ENCODE results near the gene NXPE4. TPM values are rescaled to one million over a fixed set of nuclear protein-coding genes. Genes with fewer than 3 reads are reported as not detected.

NXPE4 gene
- total RNA-seq, 4 donors from 2014 or later = 0.53 to 3.5 (median 0.67) TPM; not detected in 1

DNA sequence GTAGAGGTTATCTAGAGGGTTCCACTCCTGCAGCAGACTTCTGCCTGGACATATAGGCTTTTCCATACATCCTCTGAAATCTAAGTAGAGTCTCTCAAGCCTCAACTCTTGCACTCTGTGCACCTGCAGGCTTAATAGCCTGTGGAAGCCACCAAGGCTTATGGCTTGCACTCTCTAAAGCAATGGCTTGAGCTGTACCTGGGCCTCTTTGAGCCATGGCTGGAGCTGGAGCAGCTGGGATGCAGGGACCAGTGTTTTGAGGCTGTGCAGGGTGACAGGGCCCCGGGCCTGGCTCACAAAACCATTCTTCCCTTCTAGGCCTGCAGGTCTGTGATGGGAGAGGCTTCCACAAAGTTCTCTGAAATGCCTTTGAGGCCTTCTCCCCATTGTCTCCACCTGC, 2.9 kb upstream of the NXPE4 start:
- no peak for TF ChIP-seq POLR2A (IDR thresholded peaks at IDR 0.05)
- no peak for TF ChIP-seq CTCF (IDR thresholded peaks at IDR 0.05)
- DNase-seq = no peak

GRCh38 chr11:114596175-114596919, 761 bp upstream of the NXPE4 start:
- no peak for DNase-seq
- Histone ChIP-seq H3K27me3 (no peaks in the 10 kb centered on the region), H3K9me3 (no peaks in the 10 kb centered on the region), H3K4me1 (no peaks in the 10 kb centered on the region), H3K4me3 (no peak overlapping the region), H3K27ac (no peak overlapping the region), H3K36me3 (no peaks in the 10 kb centered on the region)
- no peak for TF ChIP-seq POLR2A (IDR thresholded peaks at IDR 0.05)
- no peak for TF ChIP-seq CTCF (IDR thresholded peaks at IDR 0.05)

More for the DNA sequence above, 2.9 kb upstream of the NXPE4 start:
- Histone ChIP-seq H3K4me1 (no peaks in the 10 kb centered on the region), H3K27ac (no peak overlapping the region), H3K4me3 (no peak overlapping the region), H3K36me3 (no peaks in the 10 kb centered on the region), H3K9me3 (no peaks in the 10 kb centered on the region), H3K27me3 (no peaks in the 10 kb centered on the region)

GRCh38 chr11:114594703-114595102, 883 bp downstream of the NXPE4 start:
- H3K4me3 ChIP-seq = no peak overlapping the region
- no peaks in the 10 kb centered on the region for H3K9me3 ChIP-seq
- no peaks in the 10 kb centered on the region for H3K4me1 ChIP-seq
- H3K36me3 ChIP-seq = no peaks in the 10 kb centered on the region
- DNase-seq = no peak
- H3K27me3 ChIP-seq = no peaks in the 10 kb centered on the region
- no peak overlapping the region for H3K27ac ChIP-seq
- TF ChIP-seq CTCF (IDR thresholded peaks at IDR 0.05) (no peak), POLR2A (IDR thresholded peaks at IDR 0.05) (no peak)

GRCh38 chr11:114587398-114587953, 8.1 kb downstream of the NXPE4 start:
- Histone ChIP-seq H3K36me3 (no peaks in the 10 kb centered on the region), H3K27me3 (no peaks in the 10 kb centered on the region), H3K9me3 (peaks cover 0 to 21% (median 2%) of the 10 kb centered on the region in 4 donors), H3K4me1 (no peaks in the 10 kb centered on the region), H3K4me3 (no peak overlapping the region), H3K27ac (no peak overlapping the region)
- TF ChIP-seq CTCF (IDR thresholded peaks at IDR 0.05) = no peak
- no peak for TF ChIP-seq POLR2A (IDR thresholded peaks at IDR 0.05)
- no peak for DNase-seq

- no peak for TF ChIP-seq POLR2A (IDR thresholded peaks at IDR 0.05)
- no peak for TF ChIP-seq CTCF (IDR thresholded peaks at IDR 0.05)
- peaks cover 0 to 21% (median 2%) of the 10 kb centered on the region in 4 donors for H3K9me3 ChIP-seq
Measured at GRCh38 chr11:114586797-114587196, 8.8 kb downstream of the NXPE4 start.

More at GRCh38 chr11:114586797-114587196, 8.8 kb downstream of the NXPE4 start:
- Histone ChIP-seq H3K4me1 (no peaks in the 10 kb centered on the region), H3K27me3 (no peaks in the 10 kb centered on the region), H3K4me3 (no peak overlapping the region), H3K36me3 (no peaks in the 10 kb centered on the region), H3K27ac (no peak overlapping the region)
- DNase-seq = no peak
